ENCODE data around the gene HSD17B11.

DNA sequence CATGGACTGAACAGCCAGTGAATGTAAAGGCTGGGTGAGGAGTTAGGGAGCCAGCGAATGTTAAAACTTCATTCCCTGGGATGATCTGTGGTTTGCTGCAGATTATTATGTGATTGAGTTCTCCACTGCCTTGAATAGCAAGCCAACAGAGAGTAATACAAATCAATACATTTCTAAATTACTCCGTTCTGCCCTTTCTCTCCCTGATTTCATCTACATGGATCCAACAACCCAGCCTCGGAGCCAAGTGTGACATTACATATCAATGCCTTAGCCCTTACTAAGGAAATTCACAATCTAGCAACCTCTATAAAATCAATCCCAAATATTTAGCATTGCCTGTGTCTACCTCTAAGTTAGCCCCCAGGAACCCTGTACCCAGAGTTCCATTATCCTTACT, 79.3 kb downstream of the HSD17B11 start:
- TF ChIP-seq TEAD1 (CRISPR knock-in tag; IDR thresholded peaks at IDR 0.05) (no peak), KAT7 (CRISPR knock-in tag; IDR thresholded peaks at IDR 0.05; ENCODE audit: borderline replicate concordance) (no peak), JAZF1 (CRISPR knock-in tag; IDR thresholded peaks at IDR 0.05) (no peak), FOXJ3 (CRISPR knock-in tag; IDR thresholded peaks at IDR 0.05; ENCODE audit: borderline replicate concordance) (no peak), NR3C1 (CRISPR knock-in tag; conservative IDR thresholded peaks at IDR 0.05; ENCODE audit: low read depth) (no peak), ZNF263 (CRISPR knock-in tag; IDR thresholded peaks at IDR 0.05; ENCODE audit: low read depth) (no peak), HMGA2 (CRISPR knock-in tag; IDR thresholded peaks at IDR 0.05) (no peak)
- TF ChIP-seq, protein P1, sequence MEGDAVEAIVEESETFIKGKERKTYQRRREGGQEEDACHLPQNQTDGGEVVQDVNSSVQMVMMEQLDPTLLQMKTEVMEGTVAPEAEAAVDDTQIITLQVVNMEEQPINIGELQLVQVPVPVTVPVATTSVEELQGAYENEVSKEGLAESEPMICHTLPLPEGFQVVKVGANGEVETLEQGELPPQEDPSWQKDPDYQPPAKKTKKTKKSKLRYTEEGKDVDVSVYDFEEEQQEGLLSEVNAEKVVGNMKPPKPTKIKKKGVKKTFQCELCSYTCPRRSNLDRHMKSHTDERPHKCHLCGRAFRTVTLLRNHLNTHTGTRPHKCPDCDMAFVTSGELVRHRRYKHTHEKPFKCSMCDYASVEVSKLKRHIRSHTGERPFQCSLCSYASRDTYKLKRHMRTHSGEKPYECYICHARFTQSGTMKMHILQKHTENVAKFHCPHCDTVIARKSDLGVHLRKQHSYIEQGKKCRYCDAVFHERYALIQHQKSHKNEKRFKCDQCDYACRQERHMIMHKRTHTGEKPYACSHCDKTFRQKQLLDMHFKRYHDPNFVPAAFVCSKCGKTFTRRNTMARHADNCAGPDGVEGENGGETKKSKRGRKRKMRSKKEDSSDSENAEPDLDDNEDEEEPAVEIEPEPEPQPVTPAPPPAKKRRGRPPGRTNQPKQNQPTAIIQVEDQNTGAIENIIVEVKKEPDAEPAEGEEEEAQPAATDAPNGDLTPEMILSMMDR (IDR thresholded peaks at IDR 0.05), result no peak
- TF ChIP-seq, protein P2, sequence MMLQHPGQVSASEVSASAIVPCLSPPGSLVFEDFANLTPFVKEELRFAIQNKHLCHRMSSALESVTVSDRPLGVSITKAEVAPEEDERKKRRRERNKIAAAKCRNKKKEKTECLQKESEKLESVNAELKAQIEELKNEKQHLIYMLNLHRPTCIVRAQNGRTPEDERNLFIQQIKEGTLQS (CRISPR knock-in tag; conservative IDR thresholded peaks at IDR 0.05), result no peak
- TF ChIP-seq, protein P3, sequence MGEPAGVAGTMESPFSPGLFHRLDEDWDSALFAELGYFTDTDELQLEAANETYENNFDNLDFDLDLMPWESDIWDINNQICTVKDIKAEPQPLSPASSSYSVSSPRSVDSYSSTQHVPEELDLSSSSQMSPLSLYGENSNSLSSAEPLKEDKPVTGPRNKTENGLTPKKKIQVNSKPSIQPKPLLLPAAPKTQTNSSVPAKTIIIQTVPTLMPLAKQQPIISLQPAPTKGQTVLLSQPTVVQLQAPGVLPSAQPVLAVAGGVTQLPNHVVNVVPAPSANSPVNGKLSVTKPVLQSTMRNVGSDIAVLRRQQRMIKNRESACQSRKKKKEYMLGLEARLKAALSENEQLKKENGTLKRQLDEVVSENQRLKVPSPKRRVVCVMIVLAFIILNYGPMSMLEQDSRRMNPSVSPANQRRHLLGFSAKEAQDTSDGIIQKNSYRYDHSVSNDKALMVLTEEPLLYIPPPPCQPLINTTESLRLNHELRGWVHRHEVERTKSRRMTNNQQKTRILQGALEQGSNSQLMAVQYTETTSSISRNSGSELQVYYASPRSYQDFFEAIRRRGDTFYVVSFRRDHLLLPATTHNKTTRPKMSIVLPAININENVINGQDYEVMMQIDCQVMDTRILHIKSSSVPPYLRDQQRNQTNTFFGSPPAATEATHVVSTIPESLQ (CRISPR knock-in tag; IDR thresholded peaks at IDR 0.05), result no peak
- TF ChIP-seq, protein P4, sequence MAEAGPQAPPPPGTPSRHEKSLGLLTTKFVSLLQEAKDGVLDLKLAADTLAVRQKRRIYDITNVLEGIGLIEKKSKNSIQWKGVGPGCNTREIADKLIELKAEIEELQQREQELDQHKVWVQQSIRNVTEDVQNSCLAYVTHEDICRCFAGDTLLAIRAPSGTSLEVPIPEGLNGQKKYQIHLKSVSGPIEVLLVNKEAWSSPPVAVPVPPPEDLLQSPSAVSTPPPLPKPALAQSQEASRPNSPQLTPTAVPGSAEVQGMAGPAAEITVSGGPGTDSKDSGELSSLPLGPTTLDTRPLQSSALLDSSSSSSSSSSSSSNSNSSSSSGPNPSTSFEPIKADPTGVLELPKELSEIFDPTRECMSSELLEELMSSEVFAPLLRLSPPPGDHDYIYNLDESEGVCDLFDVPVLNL (CRISPR knock-in tag; IDR thresholded peaks at IDR 0.05; ENCODE audit: borderline replicate concordance, low read depth), result no peak
